Lower leg skin (tissue), 3 donors: ENCODE data around the gene PRLR.

ENCODE experiments used
- POLR2A ChIP-seq, 2 donors: fragments of 450-650 bp; IDR thresholded peaks; one replicate each; pipeline ENCODE4 v1.6.1; 2016 to 2017; ENCODE audit warnings: antibody characterized with exemption in 2 of 2, mild to moderate bottlenecking in 1 of 2, moderate library complexity in 1 of 2
- TF ChIP-seq, protein P1 (sequence below), 3 donors: fragments of 450-650 bp; IDR thresholded peaks; one replicate each; pipeline ENCODE4 v1.5.1; 2016; ENCODE audit warnings: antibody characterized with exemption in 3 of 3, mild to moderate bottlenecking in 3 of 3, moderate library complexity in 2 of 3

DNA sequence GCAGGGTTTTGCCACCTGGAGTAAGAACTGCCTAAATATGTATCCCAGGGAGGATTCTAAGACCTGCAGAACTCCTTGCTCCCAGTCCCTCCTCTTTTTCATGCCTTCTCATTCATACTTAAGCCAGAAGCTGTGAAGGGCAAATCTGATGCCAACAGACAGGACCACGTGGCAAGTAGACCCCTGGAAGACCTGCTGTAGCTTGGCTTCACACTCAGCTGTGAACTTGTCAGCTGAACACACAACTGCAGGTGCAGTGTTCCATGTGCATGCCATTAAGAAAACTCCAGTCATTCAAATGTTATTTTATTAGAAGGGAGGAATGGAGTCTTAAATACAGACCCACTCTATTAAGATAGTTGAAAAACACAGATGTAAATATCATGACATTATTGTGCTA is 103.3 kb downstream of the PRLR start:
- TF ChIP-seq, protein P1, sequence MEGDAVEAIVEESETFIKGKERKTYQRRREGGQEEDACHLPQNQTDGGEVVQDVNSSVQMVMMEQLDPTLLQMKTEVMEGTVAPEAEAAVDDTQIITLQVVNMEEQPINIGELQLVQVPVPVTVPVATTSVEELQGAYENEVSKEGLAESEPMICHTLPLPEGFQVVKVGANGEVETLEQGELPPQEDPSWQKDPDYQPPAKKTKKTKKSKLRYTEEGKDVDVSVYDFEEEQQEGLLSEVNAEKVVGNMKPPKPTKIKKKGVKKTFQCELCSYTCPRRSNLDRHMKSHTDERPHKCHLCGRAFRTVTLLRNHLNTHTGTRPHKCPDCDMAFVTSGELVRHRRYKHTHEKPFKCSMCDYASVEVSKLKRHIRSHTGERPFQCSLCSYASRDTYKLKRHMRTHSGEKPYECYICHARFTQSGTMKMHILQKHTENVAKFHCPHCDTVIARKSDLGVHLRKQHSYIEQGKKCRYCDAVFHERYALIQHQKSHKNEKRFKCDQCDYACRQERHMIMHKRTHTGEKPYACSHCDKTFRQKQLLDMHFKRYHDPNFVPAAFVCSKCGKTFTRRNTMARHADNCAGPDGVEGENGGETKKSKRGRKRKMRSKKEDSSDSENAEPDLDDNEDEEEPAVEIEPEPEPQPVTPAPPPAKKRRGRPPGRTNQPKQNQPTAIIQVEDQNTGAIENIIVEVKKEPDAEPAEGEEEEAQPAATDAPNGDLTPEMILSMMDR (IDR thresholded peaks at IDR 0.05), result no peak
- TF ChIP-seq POLR2A (IDR thresholded peaks at IDR 0.05), result no peak
